Islet precursor cell (in vitro differentiated cells): Measurements from ENCODE around the gene CPPED1.

Experiments
- DNase-seq: peaks from one replicate; pipeline ENCODE4 v3.0.0-alpha.2; 2018

The CPPED1 gene

DNA sequence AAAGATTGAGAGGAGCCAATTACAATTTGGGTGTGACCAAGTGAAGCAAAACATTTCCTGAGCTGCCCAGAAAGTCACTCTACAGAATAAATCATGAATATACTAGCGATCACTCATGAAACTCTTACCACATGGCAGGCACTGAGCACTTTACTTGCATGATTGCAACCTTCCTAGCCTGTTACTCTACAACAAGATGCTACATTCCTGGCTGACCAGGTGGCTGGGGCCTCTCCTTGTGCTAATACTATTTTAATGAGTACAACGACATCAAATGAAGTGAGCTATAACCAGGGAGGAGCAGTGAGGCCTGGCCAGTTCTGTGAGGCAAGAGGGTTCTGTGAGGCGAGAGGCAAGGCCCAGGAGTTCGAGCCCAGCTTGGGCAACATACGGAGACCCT is 75.2 kb downstream of the CPPED1 start:
- DNase-seq = no peak

- DNase-seq = no peak
Measured at GRCh38 chr16:12724226-12724625, 79.5 kb downstream of the CPPED1 start.

- no peak for DNase-seq
Measured at GRCh38 chr16:12723681-12724080, 80.0 kb downstream of the CPPED1 start.

GRCh38 chr16:12721841-12722421 is 81.8 kb downstream of the CPPED1 start:
- DNase-seq = no peak

DNA sequence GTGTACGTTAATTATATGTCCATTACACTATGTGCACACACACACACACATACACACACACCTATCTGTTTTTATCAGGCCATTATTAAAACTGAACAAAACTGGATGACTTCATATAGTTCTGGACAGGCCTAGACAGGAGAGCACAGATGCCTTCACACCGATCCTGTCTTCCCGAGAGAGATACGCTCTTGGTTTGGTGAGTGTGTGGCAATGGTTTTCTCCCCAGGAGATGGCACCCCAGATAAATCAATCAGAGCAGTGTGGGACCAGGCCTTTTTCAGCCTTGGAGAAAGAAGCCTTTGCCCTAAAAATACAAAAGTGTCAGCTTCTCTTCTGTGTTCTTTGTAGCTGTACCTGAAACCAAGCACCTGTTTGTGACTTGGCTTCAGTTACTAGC is 83.7 kb downstream of the CPPED1 start:
- DNase-seq = no peak

GRCh38 chr16:12716658-12717057 is 87.0 kb downstream of the CPPED1 start:
- no peak for DNase-seq

DNA sequence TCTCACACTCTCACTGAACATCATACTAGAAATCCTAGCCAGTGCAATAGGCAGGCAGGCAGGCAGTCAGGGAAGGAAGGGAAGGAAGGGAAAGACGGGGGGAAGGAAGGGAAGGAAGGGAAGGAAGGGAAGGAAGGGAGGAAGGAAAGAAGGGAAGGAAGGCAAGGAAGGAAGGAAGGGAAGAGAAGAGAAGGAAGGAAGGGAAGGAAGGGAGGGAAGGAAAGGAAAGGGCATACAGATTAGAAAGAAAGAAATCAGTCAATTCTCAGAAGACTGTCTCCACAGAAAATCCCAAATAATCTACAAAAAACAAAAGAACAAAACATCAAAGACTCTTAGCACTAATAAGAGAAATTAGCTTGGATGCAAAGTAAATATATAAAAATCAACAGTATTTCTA is 93.9 kb downstream of the CPPED1 start:
- no peak for DNase-seq

- no peak for DNase-seq
Measured at GRCh38 chr16:12708266-12708665, 95.4 kb downstream of the CPPED1 start.

- no peak for DNase-seq
Measured at GRCh38 chr16:12706628-12707027, 97.1 kb downstream of the CPPED1 start.

- DNase-seq = no peak
Measured at GRCh38 chr16:12704492-12705111, 99.1 kb downstream of the CPPED1 start.

DNA sequence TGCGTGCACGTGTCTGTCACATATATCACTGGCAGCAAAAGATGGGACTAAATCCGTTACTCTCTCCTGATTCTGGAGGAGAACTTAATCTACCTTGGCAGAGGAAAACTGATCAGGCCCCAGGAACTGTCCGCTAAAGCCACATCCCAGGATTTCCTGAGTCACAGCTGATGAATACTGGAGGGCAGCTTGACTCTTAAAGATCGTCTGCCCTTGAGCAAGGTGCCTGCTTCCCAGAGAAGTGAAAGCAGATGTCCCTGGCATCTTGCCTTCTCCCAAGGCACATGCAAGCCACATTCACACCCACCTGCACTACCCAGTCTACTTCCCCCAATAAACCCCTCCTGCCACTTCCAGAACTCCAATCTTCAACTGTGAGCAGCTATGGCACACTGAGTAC is 99.8 kb downstream of the CPPED1 start:
- no peak for DNase-seq

GRCh38 chr16:12700161-12700560 is 103.5 kb downstream of the CPPED1 start:
- DNase-seq = no peak

DNA sequence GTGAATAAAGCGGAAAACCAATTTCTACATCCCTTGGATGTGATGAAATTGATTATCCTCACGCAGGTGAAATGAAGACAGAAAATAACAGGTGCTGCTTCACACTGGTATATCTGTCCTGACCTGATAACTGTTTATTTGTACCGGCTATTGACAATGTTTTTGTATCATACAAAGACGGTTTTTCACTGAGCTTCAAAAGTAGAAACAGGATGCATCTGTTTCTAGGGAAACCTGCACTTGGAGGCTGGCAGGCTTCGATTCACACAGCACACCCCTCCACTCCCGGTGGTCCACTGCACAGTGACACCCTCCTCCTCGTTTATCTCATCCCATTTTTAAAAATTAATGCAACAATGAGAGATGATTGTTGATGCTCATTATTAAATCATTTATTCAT is 104.5 kb downstream of the CPPED1 start:
- DNase-seq = no peak

DNA sequence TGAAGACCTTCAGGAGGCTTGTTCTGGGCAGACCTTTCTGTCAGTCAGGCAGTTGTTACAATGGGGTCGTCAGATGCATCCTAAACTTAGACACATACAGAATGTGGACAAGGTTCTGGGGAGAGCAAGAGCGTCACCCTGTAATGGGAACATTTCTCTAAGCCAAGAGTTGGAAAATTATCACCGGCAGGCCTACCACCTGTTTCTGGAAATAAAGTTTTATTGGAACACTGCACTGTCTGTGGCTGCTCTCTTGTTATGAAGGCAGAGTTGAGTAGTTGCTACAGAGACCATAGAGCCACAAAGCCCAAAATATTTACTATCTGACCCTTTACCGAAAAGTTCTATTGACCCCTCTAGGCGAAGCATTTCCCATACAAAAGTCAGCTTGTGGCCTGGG is 106.2 kb downstream of the CPPED1 start:
- no peak for DNase-seq

DNA sequence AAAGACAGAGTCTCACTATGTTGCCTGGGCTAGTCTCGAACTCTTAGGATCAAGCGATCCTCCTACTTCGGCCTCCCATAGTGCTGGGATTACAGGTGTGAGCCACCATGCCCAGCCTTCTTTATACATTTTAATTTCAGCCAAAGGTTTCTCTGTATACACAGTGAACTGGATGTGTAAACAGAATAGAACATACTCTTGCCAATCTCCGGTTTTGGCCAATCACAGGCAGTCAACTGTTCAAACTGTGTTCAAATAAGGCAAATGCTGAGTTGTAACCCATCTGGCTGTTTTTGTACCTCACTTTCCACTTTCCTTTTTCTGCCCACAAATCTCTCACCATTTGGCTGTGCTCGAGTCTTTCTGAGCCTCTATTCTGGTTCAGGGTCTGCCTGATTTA is 108.2 kb downstream of the CPPED1 start:
- DNase-seq = no peak

GRCh38 chr16:12690024-12690423 is 113.7 kb downstream of the CPPED1 start:
- DNase-seq = no peak

DNA sequence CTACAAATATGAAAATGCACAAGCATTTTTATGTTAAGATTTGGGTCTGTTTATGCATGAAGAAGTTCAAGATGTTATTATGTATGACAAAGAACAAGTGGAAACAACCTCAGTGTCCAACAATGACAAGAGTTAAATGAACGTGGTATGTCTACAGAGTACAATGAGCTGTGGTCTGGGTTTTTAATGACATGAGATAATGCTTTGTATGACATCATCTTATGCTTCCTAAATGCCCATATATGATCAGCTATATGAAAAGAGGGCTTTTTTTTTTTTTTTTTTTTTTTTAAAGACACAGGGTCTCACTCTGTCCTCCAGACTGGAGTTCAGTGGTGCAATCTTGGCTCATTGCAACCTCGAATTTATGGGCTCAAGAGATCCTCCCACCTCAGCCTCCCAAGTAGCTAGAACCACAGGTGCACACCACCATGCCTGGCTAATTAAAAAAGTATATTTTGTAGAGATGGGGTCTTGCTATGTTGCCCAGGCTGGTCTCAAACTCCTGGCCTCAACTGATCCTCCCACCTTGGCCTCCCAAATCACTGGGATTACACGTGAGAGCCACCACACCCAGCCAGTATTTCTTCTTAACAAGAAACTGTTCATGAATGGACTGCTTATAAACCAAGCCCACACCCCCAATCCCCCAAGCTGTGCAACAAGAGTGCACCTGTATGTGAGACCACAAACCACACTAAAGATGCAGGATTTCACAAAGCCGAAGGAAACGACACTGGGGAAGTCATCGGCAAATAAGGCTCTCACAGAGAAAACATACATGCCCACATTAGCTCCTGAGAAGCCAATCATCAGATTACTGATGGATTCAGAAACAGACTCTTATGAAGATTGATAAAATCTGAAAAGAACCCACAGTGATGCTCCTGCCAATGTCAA is 114.5 kb downstream of the CPPED1 start:
- no peak for DNase-seq

- DNase-seq = no peak
Measured at GRCh38 chr16:12685806-12686205, 117.9 kb downstream of the CPPED1 start.

GRCh38 chr16:12682432-12683165 is 121.1 kb downstream of the CPPED1 start:
- no peak for DNase-seq

GRCh38 chr16:12681653-12682052 is 122.0 kb downstream of the CPPED1 start:
- no peak for DNase-seq

- no peak for DNase-seq
Measured at GRCh38 chr16:12680531-12680930, 123.2 kb downstream of the CPPED1 start.

GRCh38 chr16:12679660-12680272 is 123.9 kb downstream of the CPPED1 start:
- DNase-seq = no peak

DNA sequence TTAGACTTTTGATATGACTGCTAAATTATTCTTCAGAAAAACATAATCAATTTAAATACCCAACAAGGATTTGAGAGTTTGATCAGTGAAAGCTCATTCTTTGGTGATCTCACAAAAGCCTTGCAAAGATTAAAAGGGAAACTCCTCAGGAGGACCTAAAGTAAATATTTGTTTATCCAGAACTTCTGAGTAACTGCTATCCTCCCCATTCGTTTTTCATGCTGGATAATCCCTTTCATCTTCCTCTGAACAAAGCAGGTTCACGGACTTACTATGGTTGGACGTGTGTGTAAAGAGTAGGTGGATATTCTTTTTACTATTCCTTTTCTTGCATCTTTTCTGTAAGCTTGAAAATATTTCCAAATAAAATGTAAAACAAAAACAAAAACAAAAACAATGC is 124.7 kb downstream of the CPPED1 start:
- no peak for DNase-seq
